Stimulated activated CD4-positive, alpha-beta T cell treated with anti-CD3 and anti-CD28 coated beads, Interleukin-2, amount 100 ng/mL, for 4 hours (primary cell): Measurements from ENCODE around the gene DBN1.
A peak's percentile ranks its signal among the peaks of the same experiment; 100 is the strongest.
"Not testable (repeated sequence)": the region's sequence is repeated elsewhere in the genome, so short reads cannot be mapped to it uniquely, and the experiment has no call there.

ENCODE experiments used
- DNase-seq: peaks from one replicate; pipeline ENCODE4 v3.0.0-alpha.2; 2020; ENCODE audit warnings: low read depth

DBN1 gene

GRCh38 chr5:177429248-177430040 is 44.0 kb downstream of the DBN1 start:
- peak; percentile 90 for DNase-seq

GRCh38 chr5:177428574-177429217 is 44.7 kb downstream of the DBN1 start:
- DNase-seq, result no peak

GRCh38 chr5:177427919-177428573 is 45.4 kb downstream of the DBN1 start:
- DNase-seq, result no peak

GRCh38 chr5:177427211-177427822 is 46.1 kb downstream of the DBN1 start:
- DNase-seq, result no peak

GRCh38 chr5:177426566-177427210 is 46.7 kb downstream of the DBN1 start, which contains the start of gene GRK6:
Gene GRK6 (plus strand): TSS chr5:177426676. CDS start chr5:177426846, 170 bp downstream.
- DNase-seq, result peak; percentile 59

- DNase-seq, result peak; percentile 100
Measured at GRCh38 chr5:177425801-177426565, 47.5 kb downstream of the DBN1 start.

- no peak for DNase-seq
Measured at GRCh38 chr5:177425196-177425800, 48.1 kb downstream of the DBN1 start.

- no peak for DNase-seq
Measured at GRCh38 chr5:177423671-177424070, 49.8 kb downstream of the DBN1 start.

GRCh38 chr5:177421062-177421798 is 52.2 kb downstream of the DBN1 start:
- DNase-seq, result no peak

- not testable (repeated sequence) for DNase-seq
Measured at GRCh38 chr5:177420472-177420871, 53.0 kb downstream of the DBN1 start.

- DNase-seq, result no peak
Measured at GRCh38 chr5:177419046-177419445, 54.4 kb downstream of the DBN1 start.

- not testable (repeated sequence) for DNase-seq
Measured at GRCh38 chr5:177417081-177417480, 56.4 kb downstream of the DBN1 start.

GRCh38 chr5:177414481-177414880 is 59.0 kb downstream of the DBN1 start:
- no peak for DNase-seq

- DNase-seq, result no peak
Measured at GRCh38 chr5:177412603-177413233, 60.7 kb downstream of the DBN1 start.

- DNase-seq, result no peak
Measured at GRCh38 chr5:177410575-177410974, 62.9 kb downstream of the DBN1 start.

GRCh38 chr5:177409043-177409801 is 64.2 kb downstream of the DBN1 start, which contains the start of gene F12:
Gene F12 (minus strand): TSS chr5:177409564. CDS start chr5:177409527, 37 bp downstream.
- DNase-seq, result no peak
